Activated T-helper 17 cell treated with anti-CD3 and anti-CD28 coated beads, Interleukin-2, amount 50 U/mL, for 72 hours (primary cell): ENCODE measurements around the gene COMMD1. TPM values are rescaled to one million over a fixed set of nuclear protein-coding genes. Genes with fewer than 3 reads are reported as not detected.
"Not testable (repeated sequence)": the region's sequence is repeated elsewhere in the genome, so short reads cannot be mapped to it uniquely, and the experiment has no call there.

Experiments
- ATAC-seq: fragments of 150-1000 bp; cut with Tn5 transposase; replicated peaks from 2 replicates; pipeline ENCODE4 v1.10.0; 2021; ENCODE audit warnings: mild to moderate bottlenecking, moderate library complexity
- H3K27ac Mint-ChIP-seq: one replicate; pipeline ENCODE4 v1.8.0; 2022; ENCODE audit warnings: mixed read lengths
- H3K27me3 Mint-ChIP-seq: one replicate; pipeline ENCODE4 v1.8.0; 2022; ENCODE audit warnings: mixed read lengths
- H3K36me3 Mint-ChIP-seq: one replicate; pipeline ENCODE4 v1.8.0; 2022; ENCODE audit warnings: low read depth, mild to moderate bottlenecking, mixed read lengths
- H3K4me1 Mint-ChIP-seq: one replicate; pipeline ENCODE4 v1.8.0; 2022; ENCODE audit warnings: mixed read lengths
- H3K4me3 Mint-ChIP-seq: one replicate; pipeline ENCODE4 v1.8.0; 2022; ENCODE audit warnings: mild to moderate bottlenecking, mixed read lengths
- H3K9me3 Mint-ChIP-seq: one replicate; pipeline ENCODE4 v1.8.0; 2022; ENCODE audit warnings: mixed read lengths
- total RNA-seq, 2 donors: library from RNA; stranded (reverse); gene quantifications; one replicate each; pipeline ENCODE4 v1.2.3, GENCODE V29; 2022

Gene COMMD1
- total RNA-seq, 2 donors from 2014 or later: 17.7 to 27.0 TPM

DNA sequence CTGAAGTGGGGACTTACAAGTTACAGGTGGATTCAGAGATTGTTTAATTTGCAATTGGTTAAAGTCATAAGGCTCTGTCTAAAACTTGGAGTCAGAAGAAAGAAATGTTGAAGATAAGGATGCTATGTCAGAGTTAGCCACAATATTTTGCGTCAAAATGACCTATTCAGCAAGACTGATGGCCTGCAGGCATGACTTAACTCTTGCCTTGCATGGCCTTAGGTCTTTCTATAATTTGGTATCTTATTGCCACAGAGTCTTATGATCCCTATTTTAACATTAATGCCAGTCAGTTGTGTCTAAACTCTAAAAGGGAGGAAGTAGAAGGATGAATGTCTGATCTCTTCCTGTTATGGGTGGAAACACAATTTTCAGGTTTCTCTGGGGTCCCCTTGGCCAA, 5.2 kb upstream of the COMMD1 start:
- Mint-ChIP-seq H3K4me3 (no peak overlapping the region), H3K4me1 (no peaks in the 10 kb centered on the region), H3K27ac (no peak overlapping the region), H3K36me3 (no peaks in the 10 kb centered on the region), H3K9me3 (no peaks in the 10 kb centered on the region), H3K27me3 (no peaks in the 10 kb centered on the region)
- ATAC-seq: no peak

DNA sequence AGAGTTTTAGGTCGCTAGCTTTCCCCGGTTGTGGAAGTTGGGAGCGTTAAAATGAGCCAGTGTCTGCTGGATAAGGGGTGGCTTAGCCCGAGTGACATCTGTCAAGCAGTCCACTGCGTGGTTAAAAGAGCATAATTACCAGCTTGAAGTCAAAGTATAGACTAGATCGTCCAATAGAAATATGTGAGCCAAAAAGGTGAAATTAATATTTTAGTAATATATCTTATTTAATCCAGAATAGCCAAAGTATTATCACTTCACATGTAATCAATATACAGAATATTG, 654 bp downstream of the COMMD1 start:
- no peaks in the 10 kb centered on the region for H3K9me3 Mint-ChIP-seq
- H3K27me3 Mint-ChIP-seq: no peaks in the 10 kb centered on the region
- H3K36me3 Mint-ChIP-seq: no peaks in the 10 kb centered on the region
- H3K4me3 Mint-ChIP-seq: peak overlapping the region; percentile 96
- ATAC-seq: peak; percentile 5
- peak overlapping the region; percentile 94 for H3K27ac Mint-ChIP-seq
- H3K4me1 Mint-ChIP-seq: no peaks in the 10 kb centered on the region

- H3K9me3 Mint-ChIP-seq: no peaks in the 10 kb centered on the region
- H3K4me1 Mint-ChIP-seq: no peaks in the 10 kb centered on the region
- no peaks in the 10 kb centered on the region for H3K36me3 Mint-ChIP-seq
- no peaks in the 10 kb centered on the region for H3K27me3 Mint-ChIP-seq
- no peak overlapping the region for H3K27ac Mint-ChIP-seq
- ATAC-seq: no peak
- H3K4me3 Mint-ChIP-seq: no peak overlapping the region
These were observed 3.6 kb downstream of the COMMD1 start for GRCh38 chr2:61909116-61909515.

DNA sequence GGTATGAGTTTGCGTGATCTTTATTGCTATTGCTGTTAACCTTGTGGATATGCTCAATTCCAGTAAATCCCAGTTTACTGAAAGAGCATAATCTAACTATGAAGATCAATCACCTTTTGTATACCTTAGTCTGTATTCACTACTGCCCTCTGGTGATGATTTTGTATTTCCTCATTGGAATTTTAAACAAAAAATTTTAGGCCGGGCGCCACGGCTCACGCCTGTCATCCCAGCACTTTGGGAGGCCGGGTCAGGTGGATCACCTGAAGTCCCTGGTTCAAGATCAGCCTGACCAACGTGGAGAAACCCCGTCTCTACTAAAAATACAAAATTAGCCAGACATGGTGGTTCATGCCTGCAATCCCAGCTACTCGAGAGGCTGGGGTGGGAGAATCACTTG, 5.1 kb downstream of the COMMD1 start:
- no peak for ATAC-seq
- Mint-ChIP-seq H3K4me3 (no peak overlapping the region), H3K27ac (no peak overlapping the region), H3K27me3 (no peaks in the 10 kb centered on the region), H3K4me1 (no peaks in the 10 kb centered on the region), H3K36me3 (no peaks in the 10 kb centered on the region), H3K9me3 (no peaks in the 10 kb centered on the region)

DNA sequence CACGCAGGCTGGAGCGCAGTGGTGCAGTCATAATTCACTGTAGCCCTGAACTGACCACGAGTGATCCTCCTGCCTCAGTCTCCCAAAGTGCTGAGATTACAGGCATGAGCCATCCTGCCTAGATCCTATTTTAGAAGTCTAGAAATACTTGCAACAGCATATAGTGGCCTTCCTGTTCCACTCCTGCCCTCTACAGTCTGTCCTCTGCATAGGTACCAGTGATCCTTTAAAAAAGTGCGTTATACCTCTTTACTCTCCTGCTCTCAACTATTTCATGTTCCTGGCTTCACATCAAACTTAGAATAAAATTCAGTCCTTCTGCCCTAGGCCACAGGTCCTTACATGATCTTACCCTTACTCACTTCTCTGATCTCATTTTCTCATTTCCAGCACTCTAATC, 6.0 kb downstream of the COMMD1 start:
- peak; percentile 24 for ATAC-seq
- Mint-ChIP-seq H3K36me3 (no peaks in the 10 kb centered on the region), H3K27ac (no peak overlapping the region), H3K4me1 (no peaks in the 10 kb centered on the region), H3K9me3 (no peaks in the 10 kb centered on the region), H3K4me3 (no peak overlapping the region), H3K27me3 (no peaks in the 10 kb centered on the region)

- H3K4me3 Mint-ChIP-seq, H3K27me3 Mint-ChIP-seq, H3K36me3 Mint-ChIP-seq, H3K27ac Mint-ChIP-seq, H3K4me1 Mint-ChIP-seq, ATAC-seq, H3K9me3 Mint-ChIP-seq: not testable (repeated sequence)
These were observed 9.3 kb downstream of the COMMD1 start for GRCh38 chr2:61914794-61915193.

DNA sequence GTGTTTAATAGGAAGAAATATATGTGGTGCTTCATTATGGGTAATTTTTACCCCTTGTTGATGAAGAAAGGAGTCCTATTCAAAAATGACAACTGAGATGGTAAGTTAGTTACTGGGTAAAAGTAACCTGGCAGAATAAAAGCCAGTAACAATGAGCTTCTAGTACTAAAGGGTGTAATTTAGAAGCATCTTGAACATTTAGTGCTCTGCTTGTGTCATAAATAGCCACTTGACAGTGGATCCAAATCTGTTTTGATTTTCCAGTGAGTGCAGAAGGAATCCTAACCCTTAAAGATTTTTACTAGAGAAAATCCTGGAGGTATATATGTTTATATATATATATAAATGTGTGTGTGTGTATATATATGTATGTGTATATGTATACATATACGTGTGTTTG, 15.1 kb downstream of the COMMD1 start:
- H3K27ac Mint-ChIP-seq: no peak overlapping the region
- H3K36me3 Mint-ChIP-seq: peaks cover 10% of the 10 kb centered on the region

DNA sequence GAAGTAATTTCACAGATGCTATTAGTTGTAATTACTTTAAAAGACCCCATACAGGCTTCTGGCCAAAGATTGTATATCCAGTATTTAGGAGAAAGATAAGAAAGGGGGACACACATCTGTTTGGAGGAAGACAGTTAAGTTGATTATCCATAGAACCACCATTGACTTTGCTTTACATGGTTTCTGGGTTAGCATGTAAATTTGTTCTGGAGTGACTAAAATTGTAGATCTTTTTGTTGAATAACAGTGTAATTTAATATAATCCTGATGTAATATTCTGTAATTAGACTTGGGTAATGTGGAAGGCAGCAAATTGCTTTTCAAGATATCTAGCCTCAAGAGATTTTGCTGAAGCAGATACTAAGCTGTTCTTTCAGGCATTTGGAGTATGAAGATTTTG, 17.2 kb downstream of the COMMD1 start:
- no peaks in the 10 kb centered on the region for H3K9me3 Mint-ChIP-seq
- no peaks in the 10 kb centered on the region for H3K4me1 Mint-ChIP-seq
- H3K36me3 Mint-ChIP-seq: peaks cover 10% of the 10 kb centered on the region
- no peak for ATAC-seq
- H3K27me3 Mint-ChIP-seq: no peaks in the 10 kb centered on the region
- H3K27ac Mint-ChIP-seq: no peak overlapping the region
- no peak overlapping the region for H3K4me3 Mint-ChIP-seq

More for the DNA sequence above, 15.1 kb downstream of the COMMD1 start:
- Mint-ChIP-seq H3K9me3 (no peaks in the 10 kb centered on the region), H3K4me1 (no peaks in the 10 kb centered on the region), H3K27me3 (no peaks in the 10 kb centered on the region), H3K4me3 (no peak overlapping the region)
- ATAC-seq: no peak

GRCh38 chr2:61924895-61925663, 19.6 kb downstream of the COMMD1 start:
- no peaks in the 10 kb centered on the region for H3K9me3 Mint-ChIP-seq
- no peak overlapping the region for H3K4me3 Mint-ChIP-seq
- no peak overlapping the region for H3K27ac Mint-ChIP-seq
- H3K36me3 Mint-ChIP-seq: peaks cover 4% of the 10 kb centered on the region
- H3K27me3 Mint-ChIP-seq: no peaks in the 10 kb centered on the region
- no peak for ATAC-seq
- peaks cover 4% of the 10 kb centered on the region for H3K4me1 Mint-ChIP-seq

- ATAC-seq: no peak
- no peak overlapping the region for H3K4me3 Mint-ChIP-seq
- H3K27me3 Mint-ChIP-seq: no peaks in the 10 kb centered on the region
- H3K4me1 Mint-ChIP-seq: peaks cover 4% of the 10 kb centered on the region
- H3K27ac Mint-ChIP-seq: no peak overlapping the region
- H3K9me3 Mint-ChIP-seq: no peaks in the 10 kb centered on the region
- no peaks in the 10 kb centered on the region for H3K36me3 Mint-ChIP-seq
These were observed 21.3 kb downstream of the COMMD1 start for GRCh38 chr2:61926531-61927477.

- Mint-ChIP-seq H3K36me3 (no peaks in the 10 kb centered on the region), H3K27ac (no peak overlapping the region)
These were observed 23.5 kb downstream of the COMMD1 start for GRCh38 chr2:61928826-61929461.

DNA sequence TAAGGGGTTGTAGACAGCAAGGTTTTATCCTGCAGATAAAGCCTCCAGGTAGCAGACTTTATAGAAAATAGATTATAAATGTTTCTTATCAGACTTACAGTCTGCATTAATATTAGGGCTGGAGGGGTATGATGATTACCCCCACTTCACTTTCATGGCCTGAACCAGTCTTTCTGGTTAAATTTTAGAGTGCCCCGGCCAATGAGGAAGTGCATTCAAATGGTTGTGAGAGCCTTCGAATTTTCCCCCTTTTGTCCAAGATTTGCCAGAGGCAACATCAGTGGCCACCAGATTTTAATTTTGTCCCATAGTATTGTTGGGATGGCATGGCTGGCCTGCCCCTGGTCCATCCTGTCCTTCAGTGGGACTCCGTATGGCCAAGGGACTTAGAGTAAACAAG, 31.6 kb downstream of the COMMD1 start:
- ATAC-seq: no peak
- Mint-ChIP-seq H3K9me3 (no peaks in the 10 kb centered on the region), H3K4me3 (no peak overlapping the region), H3K27me3 (no peaks in the 10 kb centered on the region), H3K27ac (no peak overlapping the region), H3K4me1 (no peaks in the 10 kb centered on the region), H3K36me3 (peaks cover 23% of the 10 kb centered on the region)

More at GRCh38 chr2:61928826-61929461, 23.5 kb downstream of the COMMD1 start:
- no peak overlapping the region for H3K4me3 Mint-ChIP-seq
- no peak for ATAC-seq
- H3K9me3 Mint-ChIP-seq: no peaks in the 10 kb centered on the region
- H3K4me1 Mint-ChIP-seq: peaks cover 4% of the 10 kb centered on the region
- no peaks in the 10 kb centered on the region for H3K27me3 Mint-ChIP-seq

DNA sequence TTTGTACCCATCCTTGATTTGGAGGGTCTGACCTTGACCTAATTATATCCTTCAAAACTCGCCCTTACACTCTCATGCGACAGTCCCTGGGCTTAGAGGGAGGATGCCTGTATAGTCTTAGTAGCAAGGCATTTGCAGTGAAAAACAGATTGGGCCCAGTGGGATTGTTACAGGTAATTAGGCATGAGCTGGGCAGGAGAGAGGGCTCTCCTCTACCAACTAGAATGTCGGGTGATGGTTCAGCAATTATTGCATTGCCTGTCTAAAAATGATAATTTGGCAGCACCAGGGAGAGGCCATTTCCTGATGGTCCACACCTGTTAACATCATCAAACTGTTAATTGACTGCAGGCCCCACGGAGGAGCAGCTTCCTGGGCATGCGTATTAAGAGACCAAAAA, 32.4 kb downstream of the COMMD1 start:
- Mint-ChIP-seq H3K27ac (no peak overlapping the region), H3K9me3 (no peaks in the 10 kb centered on the region), H3K4me3 (no peak overlapping the region), H3K36me3 (peaks cover 23% of the 10 kb centered on the region), H3K27me3 (no peaks in the 10 kb centered on the region), H3K4me1 (no peaks in the 10 kb centered on the region)
- ATAC-seq: no peak

- no peaks in the 10 kb centered on the region for H3K27me3 Mint-ChIP-seq
- H3K9me3 Mint-ChIP-seq: no peaks in the 10 kb centered on the region
- no peak overlapping the region for H3K27ac Mint-ChIP-seq
- H3K4me3 Mint-ChIP-seq: no peak overlapping the region
- H3K36me3 Mint-ChIP-seq: peaks cover 23% of the 10 kb centered on the region
- no peak for ATAC-seq
- H3K4me1 Mint-ChIP-seq: peaks cover 6% of the 10 kb centered on the region
These were observed 33.0 kb downstream of the COMMD1 start for GRCh38 chr2:61938511-61938910.

DNA sequence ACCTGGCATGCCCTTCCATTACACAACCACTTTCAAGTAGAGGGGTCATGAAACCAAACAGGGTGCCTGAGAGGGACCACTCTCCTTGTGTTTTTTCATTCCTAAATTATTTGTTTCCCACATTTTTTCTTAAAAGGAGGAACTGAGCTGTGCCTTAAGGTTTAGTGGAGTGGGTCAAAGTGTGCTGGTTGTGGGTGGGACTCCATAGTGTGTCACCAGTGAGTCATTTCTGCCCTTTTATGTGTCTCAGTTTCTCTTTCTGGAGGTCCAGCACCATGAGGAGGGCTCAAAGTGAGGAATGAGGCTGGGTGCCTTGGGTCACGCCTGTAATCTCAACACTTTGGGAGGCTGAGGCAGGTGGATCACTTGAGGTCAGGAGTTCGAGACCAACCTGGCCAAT, 37.8 kb downstream of the COMMD1 start:
- Mint-ChIP-seq H3K4me1 (peaks cover 6% of the 10 kb centered on the region), H3K27me3 (no peaks in the 10 kb centered on the region), H3K9me3 (no peaks in the 10 kb centered on the region), H3K36me3 (peaks cover 4% of the 10 kb centered on the region), H3K4me3 (no peak overlapping the region), H3K27ac (peak overlapping the region; percentile 25)
- ATAC-seq: peak; percentile 65
